GM21619 (cell line): ENCODE results near the gene ABO.
"Not testable (repeated sequence)": the region's sequence is repeated elsewhere in the genome, so short reads cannot be mapped to it uniquely, and the experiment has no call there.

Experiments used
- ATAC-seq: cut with Tn5 transposase; IDR thresholded peaks from one replicate; pipeline ENCODE4 v1.9.1; 2021; ENCODE audit not compliant: unreplicated experiment

ABO gene

DNA sequence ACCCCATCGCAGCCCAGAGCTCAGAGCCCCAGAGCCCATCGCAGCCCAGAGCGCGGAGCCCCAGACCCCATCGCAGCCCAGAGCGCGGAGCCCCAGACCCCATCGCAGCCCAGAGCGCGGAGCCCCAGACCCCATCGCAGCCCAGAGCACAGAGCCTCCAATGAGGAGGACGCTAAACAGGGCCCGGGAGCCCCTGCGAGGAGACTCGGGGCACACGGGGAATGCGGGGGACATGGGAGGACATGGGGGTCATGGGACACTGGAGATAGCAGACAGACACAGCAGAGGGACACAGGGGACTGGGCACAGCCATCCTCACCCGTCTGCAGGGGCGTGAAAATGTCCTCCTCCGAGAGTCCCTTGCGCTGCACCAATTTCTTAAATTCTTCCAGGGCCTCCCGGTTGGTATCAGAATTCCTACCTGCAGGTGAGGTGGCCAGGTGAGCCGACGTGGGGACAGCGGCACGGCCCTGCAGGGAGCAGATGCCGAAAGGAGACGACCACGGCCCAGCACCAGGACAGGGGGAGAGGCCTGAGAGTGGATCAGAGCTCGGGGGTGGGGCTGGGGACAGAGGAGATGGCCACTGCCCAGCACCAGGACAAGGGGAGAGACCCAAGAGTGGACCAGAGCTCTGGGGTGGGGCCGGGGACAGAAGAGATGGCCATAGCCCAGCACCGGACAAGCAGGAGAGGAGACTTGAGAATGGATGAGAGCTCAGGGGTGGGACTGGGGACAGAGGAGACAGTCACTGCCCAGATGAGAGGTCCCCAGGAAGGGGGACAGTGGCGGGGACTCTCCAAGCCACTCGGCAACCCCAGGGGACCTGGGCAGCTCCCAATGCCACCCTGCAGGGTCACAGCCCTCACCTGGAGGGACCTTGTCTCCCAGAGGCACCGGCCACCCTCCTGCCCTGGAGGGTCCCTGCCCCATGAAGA lies 68.7 kb downstream of the ABO start:
- ATAC-seq: no peak

DNA sequence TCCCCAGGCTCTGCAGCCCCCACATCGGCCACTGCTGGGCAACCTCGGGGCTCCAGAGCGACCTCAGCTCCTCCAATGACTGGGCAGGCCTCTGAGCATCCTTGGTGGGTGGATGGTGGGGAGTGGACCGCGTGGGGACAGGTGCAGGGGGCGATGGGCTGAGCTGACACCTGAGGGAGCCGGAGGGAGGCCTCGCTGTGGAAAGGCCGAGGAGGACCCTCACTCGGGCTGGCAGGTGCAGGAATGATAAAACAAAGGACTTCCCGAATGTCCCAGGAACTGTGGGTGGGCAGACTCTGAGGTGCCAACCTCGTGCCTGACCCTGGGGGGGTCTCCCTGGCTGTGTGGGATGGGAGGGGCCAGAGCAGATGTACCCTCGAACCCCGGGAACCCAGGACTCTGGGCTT lies 69.5 kb downstream of the ABO start:
- ATAC-seq: not testable (repeated sequence)
